GM12878 (cell line): ENCODE data around the gene CCDC97. TPM values are rescaled to one million over a fixed set of nuclear protein-coding genes. Genes with fewer than 3 reads are reported as not detected.

Experiments used
- ATF3 ChIP-seq: IDR thresholded peaks from 2 replicates; pipeline ENCODE4 v1.6.1; 2011; ENCODE audit warnings: low read depth, mild to moderate bottlenecking, low read length, moderate library complexity, borderline replicate concordance; ENCODE audit errors: extremely low read depth
- BCL11A ChIP-seq: IDR thresholded peaks from 2 replicates; pipeline ENCODE4 v1.6.1; 2011; ENCODE audit warnings: low read depth, low read length
- BHLHE40 ChIP-seq, 2 experiments: fragments of 450-650 bp in 1 of 2; IDR thresholded peaks; 2 replicates each; pipeline ENCODE4 v1.6.1; 2011 to 2017; ENCODE audit warnings: low read depth in 2 of 2, borderline replicate concordance in 1 of 2, improper control_type of control experiment in 1 of 2, low read length in 1 of 2, mild to moderate bottlenecking in 1 of 2
- CBX3 ChIP-seq: fragments of 200-600 bp; sonication (generic); IDR thresholded peaks from 2 replicates; pipeline ENCODE4 v1.6.1; 2016; ENCODE audit warnings: low read depth, borderline replicate concordance
- CEBPB ChIP-seq, 2 experiments: fragments of 150-350 bp in 1 of 2; IDR thresholded peaks; 2 replicates each; pipeline ENCODE4 v1.6.1; 2012 to 2014; ENCODE audit warnings: low read depth in 2 of 2, low read length in 2 of 2, borderline replicate concordance in 1 of 2, inconsistent platforms in 1 of 2
- ELK1 ChIP-seq: IDR thresholded peaks from 2 replicates; pipeline ENCODE4 v1.6.1; 2012; ENCODE audit warnings: low read depth, low read length, improper control_type of control experiment
- ESRRA ChIP-seq: IDR thresholded peaks from 2 replicates; pipeline ENCODE4 v1.6.1; 2012; ENCODE audit warnings: mild to moderate bottlenecking, low read length, improper control_type of control experiment
- ETV6 ChIP-seq, 2 experiments: fragments of 450-650 bp in 1 of 2; IDR thresholded peaks in 1 of 2; conservative IDR thresholded peaks in 1 of 2; 2 replicates each; pipeline ENCODE4 v1.6.1; 2014; ENCODE audit warnings: antibody characterized with exemption in 1 of 2, borderline replicate concordance in 1 of 2, low read depth in 1 of 2, mild to moderate bottlenecking in 1 of 2, moderate library complexity in 1 of 2
- KLF5 ChIP-seq: fragments of 450-650 bp; IDR thresholded peaks from 2 replicates; pipeline ENCODE4 v1.6.1; 2014; ENCODE audit warnings: mild to moderate bottlenecking; ENCODE audit not compliant: partially characterized antibody
- MYC ChIP-seq: IDR thresholded peaks from 2 replicates; pipeline ENCODE4 v1.6.1; 2011; ENCODE audit warnings: mild to moderate bottlenecking, low read length, moderate library complexity, inconsistent platforms; ENCODE audit not compliant: insufficient read depth, insufficient replicate concordance, insufficient read length, severe bottlenecking
- NFYB ChIP-seq: IDR thresholded peaks from 2 replicates; pipeline ENCODE4 v1.6.1; 2011; ENCODE audit warnings: low read depth, mild to moderate bottlenecking, low read length, improper control_type of control experiment, moderate library complexity; ENCODE audit not compliant: insufficient read depth
- NR2C2 ChIP-seq: IDR thresholded peaks from 2 replicates; pipeline ENCODE4 v1.6.1; 2011; ENCODE audit warnings: borderline replicate concordance, low read depth; ENCODE audit not compliant: control insufficient read depth, insufficient read length
- PAX5 ChIP-seq: IDR thresholded peaks from 2 replicates; pipeline ENCODE4 v1.6.1; 2011; ENCODE audit warnings: low read depth, low read length, borderline replicate concordance
- PAX8 ChIP-seq: fragments of 450-650 bp; IDR thresholded peaks from 2 replicates; pipeline ENCODE4 v1.6.1; 2017; ENCODE audit warnings: mild to moderate bottlenecking, moderate library complexity
- PML ChIP-seq: IDR thresholded peaks from 2 replicates; pipeline ENCODE4 v1.6.1; 2012; ENCODE audit warnings: low read length, inconsistent platforms
- RAD51 ChIP-seq: fragments of 450-650 bp; IDR thresholded peaks from 2 replicates; pipeline ENCODE4 v1.6.1; 2016; ENCODE audit warnings: moderate library complexity, mild to moderate bottlenecking, inconsistent platforms
- SRF ChIP-seq, 2 experiments: IDR thresholded peaks; 2 replicates each; pipeline ENCODE4 v1.6.1; 2011; ENCODE audit warnings: low read depth in 2 of 2, low read length in 2 of 2, mild to moderate bottlenecking in 1 of 2, moderate library complexity in 1 of 2
- SUPT20H ChIP-seq: IDR thresholded peaks from 2 replicates; pipeline ENCODE4 v1.6.1; 2011; ENCODE audit warnings: low read depth, mild to moderate bottlenecking, low read length, moderate library complexity, borderline replicate concordance; ENCODE audit not compliant: control insufficient read depth
- TCF3 ChIP-seq: IDR thresholded peaks from 2 replicates; pipeline ENCODE4 v1.6.1; 2012; ENCODE audit warnings: low read depth, mild to moderate bottlenecking, low read length, borderline replicate concordance; ENCODE audit not compliant: insufficient read depth
- USF2 ChIP-seq: IDR thresholded peaks from 2 replicates; pipeline ENCODE4 v1.6.1; 2011; ENCODE audit warnings: low read depth, low read length, improper control_type of control experiment, borderline replicate concordance
- WRNIP1 ChIP-seq: IDR thresholded peaks from 2 replicates; pipeline ENCODE4 v1.6.1; 2011; ENCODE audit warnings: low read depth, low read length, improper control_type of control experiment, borderline replicate concordance
- YBX1 ChIP-seq: fragments of 450-650 bp; IDR thresholded peaks from 2 replicates; pipeline ENCODE4 v1.6.1; 2016; ENCODE audit warnings: antibody characterized with exemption
- polyA plus RNA-seq, 11 experiments: library from polyadenylated mRNA; depleted of rRNA in 4 of 11; unstranded in 6 of 11; stranded (reverse) in 5 of 11; fragments of >200 nt; fragmentation: Nextera tagmentation in 4 of 11; fragmentation: Illumina TruSeq in 1 of 11; extraction: Ambion mirVana in 4 of 11; extraction: Trizol in 1 of 11; gene quantifications; 1 replicate in 1 of 11; 2 replicates in 10 of 11; pipeline versions ENCODE4 v1.2.1 to v1.2.3, GENCODE V29; 2011 to 2016; ENCODE audit warnings: inconsistent platforms in 2 of 11, missing spikeins in 2 of 11, low read depth in 1 of 11
- total RNA-seq, 4 experiments: library from RNA; depleted of rRNA in 3 of 4; stranded (reverse); fragments of >200 nt in 3 of 4; fragmentation: Illumina TruSeq in 1 of 4; extraction: Trizol in 1 of 4; gene quantifications; 2 replicates each; pipeline versions ENCODE4 v1.2.1 to v1.2.3, GENCODE V29; 2013 to 2021
- TF ChIP-seq, protein P1 (sequence below): fragments of 450-650 bp; IDR thresholded peaks from 2 replicates; pipeline ENCODE4 v1.6.1; 2016; ENCODE audit warnings: mild to moderate bottlenecking
- TF ChIP-seq, protein P2 (sequence below), 3 experiments: IDR thresholded peaks in 2 of 3; conservative IDR thresholded peaks in 1 of 3; 2 replicates each; pipeline ENCODE4 v1.5.1; 2011; ENCODE audit warnings: low read depth in 3 of 3, low read length in 3 of 3, mild to moderate bottlenecking in 3 of 3, control low read depth in 2 of 3, moderate library complexity in 2 of 3, inconsistent platforms in 1 of 3, mixed read lengths in 1 of 3; ENCODE audit not compliant: control insufficient read depth in 2 of 3, insufficient read depth in 1 of 3; ENCODE audit errors: extremely low read depth in 1 of 3

CCDC97 gene
- total and polyA plus RNA-seq, 10 of the 15 experiments (the other 5 are each of a cell fraction or from before 2014, with no cell fraction given): 1.8 to 34.1 (median 18.8) TPM

- TF ChIP-seq CEBPB (IDR thresholded peaks at IDR 0.05; ENCODE audit: borderline replicate concordance in 1 of 2, low read depth in 2 of 2, low read length in 2 of 2): no peak
- no peak for TF ChIP-seq ATF3
- TF ChIP-seq NFYB: no peak
- TF ChIP-seq, protein P1, sequence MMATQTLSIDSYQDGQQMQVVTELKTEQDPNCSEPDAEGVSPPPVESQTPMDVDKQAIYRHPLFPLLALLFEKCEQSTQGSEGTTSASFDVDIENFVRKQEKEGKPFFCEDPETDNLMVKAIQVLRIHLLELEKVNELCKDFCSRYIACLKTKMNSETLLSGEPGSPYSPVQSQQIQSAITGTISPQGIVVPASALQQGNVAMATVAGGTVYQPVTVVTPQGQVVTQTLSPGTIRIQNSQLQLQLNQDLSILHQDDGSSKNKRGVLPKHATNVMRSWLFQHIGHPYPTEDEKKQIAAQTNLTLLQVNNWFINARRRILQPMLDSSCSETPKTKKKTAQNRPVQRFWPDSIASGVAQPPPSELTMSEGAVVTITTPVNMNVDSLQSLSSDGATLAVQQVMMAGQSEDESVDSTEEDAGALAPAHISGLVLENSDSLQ: no peak
- TF ChIP-seq TCF3: no peak
- TF ChIP-seq KLF5: no peak
- no peak for TF ChIP-seq ETV6 (conservative IDR thresholded peaks at IDR 0.05 in 1 of 2, IDR thresholded peaks at IDR 0.05 in 1 of 2; ENCODE audit: borderline replicate concordance in 1 of 2, low read depth in 1 of 2)
- no peak for TF ChIP-seq YBX1
- TF ChIP-seq BHLHE40 (IDR thresholded peaks at IDR 0.05; ENCODE audit: borderline replicate concordance in 1 of 2, low read depth in 2 of 2, low read length in 1 of 2): peak; percentile 63 to 64; a peak in 3 of 4 replicates
- TF ChIP-seq ELK1: no peak
- no peak for TF ChIP-seq USF2
- TF ChIP-seq SRF (IDR thresholded peaks at IDR 0.05; ENCODE audit: low read depth in 2 of 2, low read length in 2 of 2): no peak
- TF ChIP-seq WRNIP1: no peak
- TF ChIP-seq ESRRA: no peak
- no peak for TF ChIP-seq PAX5
- no peak for TF ChIP-seq CBX3
- TF ChIP-seq PAX8: no peak
- TF ChIP-seq RAD51: no peak
- no peak for TF ChIP-seq MYC
- TF ChIP-seq BCL11A: no peak
- 0 out of 2 replicates have a peak, but pooled peaks have one; percentile 22 for TF ChIP-seq PML
- no peak for TF ChIP-seq NR2C2
- no peak for TF ChIP-seq SUPT20H
- TF ChIP-seq, protein P2, sequence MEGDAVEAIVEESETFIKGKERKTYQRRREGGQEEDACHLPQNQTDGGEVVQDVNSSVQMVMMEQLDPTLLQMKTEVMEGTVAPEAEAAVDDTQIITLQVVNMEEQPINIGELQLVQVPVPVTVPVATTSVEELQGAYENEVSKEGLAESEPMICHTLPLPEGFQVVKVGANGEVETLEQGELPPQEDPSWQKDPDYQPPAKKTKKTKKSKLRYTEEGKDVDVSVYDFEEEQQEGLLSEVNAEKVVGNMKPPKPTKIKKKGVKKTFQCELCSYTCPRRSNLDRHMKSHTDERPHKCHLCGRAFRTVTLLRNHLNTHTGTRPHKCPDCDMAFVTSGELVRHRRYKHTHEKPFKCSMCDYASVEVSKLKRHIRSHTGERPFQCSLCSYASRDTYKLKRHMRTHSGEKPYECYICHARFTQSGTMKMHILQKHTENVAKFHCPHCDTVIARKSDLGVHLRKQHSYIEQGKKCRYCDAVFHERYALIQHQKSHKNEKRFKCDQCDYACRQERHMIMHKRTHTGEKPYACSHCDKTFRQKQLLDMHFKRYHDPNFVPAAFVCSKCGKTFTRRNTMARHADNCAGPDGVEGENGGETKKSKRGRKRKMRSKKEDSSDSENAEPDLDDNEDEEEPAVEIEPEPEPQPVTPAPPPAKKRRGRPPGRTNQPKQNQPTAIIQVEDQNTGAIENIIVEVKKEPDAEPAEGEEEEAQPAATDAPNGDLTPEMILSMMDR (IDR thresholded peaks at IDR 0.05 in 2 of 3, conservative IDR thresholded peaks at IDR 0.05 in 1 of 3; ENCODE audit: control insufficient read depth in 2 of 3, extremely low read depth in 1 of 3, insufficient read depth in 1 of 3, low read depth in 3 of 3, low read length in 3 of 3): peak; percentile 92 to 98 (median 95)
Observed at GRCh38 chr19:41308450-41309179, 1.4 kb upstream of the CCDC97 start (continued).
